HT1080 (cell line): Measurements from ENCODE around the gene CAPRIN2. TPM values are rescaled to one million over a fixed set of nuclear protein-coding genes. Genes with fewer than 3 reads are reported as not detected.

Experiments used
- DNase-seq: peaks from one replicate; pipeline ENCODE4 v3.0.0-alpha.2; 2015; ENCODE audit warnings: low read depth
- total RNA-seq: library from RNA; depleted of rRNA; stranded (reverse); fragments of >200 nt; shearing (Covaris generic); gene quantifications from 2 replicates; pipeline ENCODE4 v1.2.3, GENCODE V29; 2014; rRNA removed

The CAPRIN2 gene
- total RNA-seq, 1 experiment from 2014 or later, result 26.7 TPM

DNA sequence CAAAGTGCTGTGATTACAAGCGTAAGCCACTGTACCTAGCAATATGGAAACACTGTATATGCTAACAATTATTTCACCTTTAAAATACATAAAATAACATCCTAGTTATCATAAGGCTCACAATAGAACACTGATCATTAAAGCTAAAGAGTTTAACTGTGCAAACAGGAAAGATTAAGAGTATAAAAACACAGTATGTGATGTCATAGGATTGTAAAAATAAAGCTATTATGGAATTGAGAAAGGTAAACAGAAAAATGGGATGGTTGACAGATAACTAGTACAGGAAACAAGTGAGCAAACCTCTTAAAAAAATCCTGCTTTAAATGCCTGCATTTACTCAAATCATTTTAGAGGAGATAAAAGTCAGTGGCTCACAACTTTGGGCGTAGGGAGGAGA lies 48.3 kb downstream of the CAPRIN2 start:
- DNase-seq, result no peak

DNA sequence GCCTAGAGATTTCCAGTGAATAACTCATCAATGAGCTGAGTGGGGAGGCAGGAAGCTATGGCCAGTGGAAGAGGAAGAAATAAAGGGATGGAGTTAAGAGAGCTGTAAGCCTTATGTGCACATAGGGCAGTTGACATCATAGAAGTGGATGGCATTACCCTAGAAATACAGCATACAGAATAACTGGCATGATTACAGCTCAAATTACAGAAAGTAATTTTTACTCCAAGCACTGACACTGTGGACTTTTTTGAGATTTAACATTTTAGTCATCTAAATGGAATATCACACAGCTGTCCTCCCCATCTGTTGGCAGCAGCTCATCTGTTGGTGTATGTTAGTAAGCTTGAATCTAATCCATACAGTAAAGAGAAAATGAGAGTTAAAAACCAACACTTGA lies 53.7 kb downstream of the CAPRIN2 start:
- DNase-seq, result no peak

DNA sequence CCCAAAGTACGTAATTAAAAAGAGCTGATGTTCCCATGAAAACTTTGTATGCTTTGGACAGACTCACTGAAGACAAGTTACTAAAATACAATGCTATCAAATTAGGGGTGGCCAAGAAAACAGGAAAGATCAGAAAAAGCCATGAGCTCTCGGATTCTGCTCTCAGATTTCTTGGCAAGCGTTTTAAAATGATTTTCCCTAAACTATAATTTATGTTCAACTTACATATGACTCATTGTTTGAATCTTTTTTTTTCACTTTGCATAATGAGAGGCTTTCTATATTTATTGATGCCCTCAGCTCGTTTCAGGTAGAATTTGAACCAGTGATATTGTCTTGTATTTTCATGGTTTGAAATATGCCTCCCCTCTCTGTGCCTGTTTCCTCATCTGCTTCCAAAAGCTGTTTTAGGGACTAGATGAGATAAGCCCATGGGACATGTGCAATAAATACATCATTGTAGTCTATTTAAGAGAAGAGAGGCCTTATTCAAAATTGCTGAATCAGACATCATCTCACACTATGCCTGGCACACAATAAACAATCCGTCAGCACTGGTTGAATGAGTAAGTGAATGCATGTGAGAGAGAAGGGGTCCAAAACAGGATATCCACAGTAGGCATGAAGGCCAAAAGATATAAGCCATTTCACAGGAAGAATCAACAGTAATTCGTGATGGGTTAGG lies 54.4 kb downstream of the CAPRIN2 start:
- DNase-seq, result peak; percentile 5

DNA sequence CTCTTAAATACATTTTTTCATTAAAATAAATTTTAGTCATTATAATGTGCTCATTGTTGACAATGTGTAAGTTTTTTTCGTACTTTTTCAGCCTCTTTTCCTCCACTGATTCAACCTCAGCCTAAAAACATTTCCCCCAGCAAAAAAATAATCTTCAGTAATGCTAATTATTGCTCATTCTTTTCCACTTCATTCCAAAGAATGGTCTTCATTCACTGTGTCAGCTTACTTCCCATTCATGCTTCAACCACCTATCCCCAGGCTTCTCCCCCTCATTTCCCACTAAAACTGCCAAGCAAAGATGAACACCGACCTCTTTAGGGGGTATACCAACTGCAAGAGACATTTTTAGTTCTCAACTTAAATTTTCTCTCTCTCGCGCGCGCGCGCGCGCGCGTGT lies 56.4 kb downstream of the CAPRIN2 start:
- no peak for DNase-seq

DNA sequence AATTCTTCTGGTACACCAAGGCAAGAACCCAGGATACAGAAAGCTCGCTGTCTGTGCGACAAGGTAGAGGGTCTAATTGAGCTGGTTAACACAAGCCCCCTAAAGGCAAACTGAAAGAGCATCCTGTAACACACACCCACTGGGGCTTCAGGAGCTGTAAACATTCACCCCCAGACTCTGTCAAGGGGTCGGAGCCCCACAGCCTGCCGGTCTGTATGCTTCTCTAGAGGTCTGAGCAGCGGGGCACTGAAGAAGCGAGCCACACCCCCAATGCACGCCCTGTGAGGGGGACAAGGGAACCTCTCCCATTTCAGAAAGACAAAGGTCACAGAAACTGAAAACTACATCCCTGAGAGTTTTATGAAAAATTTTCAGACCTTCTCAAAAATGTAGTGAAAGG lies 57.8 kb downstream of the CAPRIN2 start:
- no peak for DNase-seq

DNA sequence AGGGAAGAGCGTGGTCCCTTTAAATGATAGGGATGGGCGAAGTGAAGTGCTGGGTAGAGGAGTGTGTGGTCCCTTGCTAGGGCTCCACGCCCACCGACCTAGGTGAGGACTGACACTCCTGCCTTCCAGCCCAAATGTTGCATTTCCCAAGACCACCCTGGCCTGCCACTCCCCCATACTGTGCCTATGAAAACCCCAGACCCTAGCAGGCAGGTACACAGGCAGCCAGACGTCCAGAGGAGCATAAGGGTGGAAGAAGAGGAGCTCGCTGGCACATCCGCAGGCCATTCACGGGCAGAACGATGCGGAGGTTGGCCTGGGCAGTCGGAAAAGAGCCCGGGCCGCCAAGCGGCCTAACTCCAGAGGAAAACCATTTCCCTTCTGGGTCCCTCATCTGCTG lies 58.3 kb downstream of the CAPRIN2 start:
- DNase-seq, result peak; percentile 5

DNA sequence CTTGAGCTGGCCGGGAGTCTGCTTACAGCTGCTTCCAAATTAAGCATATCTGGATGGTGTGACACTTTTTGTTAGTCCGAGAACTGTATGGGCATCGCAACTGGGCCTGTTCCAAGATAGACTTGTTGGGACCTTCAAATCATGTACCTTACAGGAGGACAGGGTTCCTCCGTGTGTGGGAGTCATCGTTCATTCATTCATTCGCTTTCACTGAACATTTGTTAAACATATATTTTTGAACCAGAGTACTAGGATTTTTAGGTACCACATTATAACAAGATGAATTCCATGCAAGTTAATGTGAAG lies 58.7 kb downstream of the CAPRIN2 start:
- DNase-seq, result no peak

DNA sequence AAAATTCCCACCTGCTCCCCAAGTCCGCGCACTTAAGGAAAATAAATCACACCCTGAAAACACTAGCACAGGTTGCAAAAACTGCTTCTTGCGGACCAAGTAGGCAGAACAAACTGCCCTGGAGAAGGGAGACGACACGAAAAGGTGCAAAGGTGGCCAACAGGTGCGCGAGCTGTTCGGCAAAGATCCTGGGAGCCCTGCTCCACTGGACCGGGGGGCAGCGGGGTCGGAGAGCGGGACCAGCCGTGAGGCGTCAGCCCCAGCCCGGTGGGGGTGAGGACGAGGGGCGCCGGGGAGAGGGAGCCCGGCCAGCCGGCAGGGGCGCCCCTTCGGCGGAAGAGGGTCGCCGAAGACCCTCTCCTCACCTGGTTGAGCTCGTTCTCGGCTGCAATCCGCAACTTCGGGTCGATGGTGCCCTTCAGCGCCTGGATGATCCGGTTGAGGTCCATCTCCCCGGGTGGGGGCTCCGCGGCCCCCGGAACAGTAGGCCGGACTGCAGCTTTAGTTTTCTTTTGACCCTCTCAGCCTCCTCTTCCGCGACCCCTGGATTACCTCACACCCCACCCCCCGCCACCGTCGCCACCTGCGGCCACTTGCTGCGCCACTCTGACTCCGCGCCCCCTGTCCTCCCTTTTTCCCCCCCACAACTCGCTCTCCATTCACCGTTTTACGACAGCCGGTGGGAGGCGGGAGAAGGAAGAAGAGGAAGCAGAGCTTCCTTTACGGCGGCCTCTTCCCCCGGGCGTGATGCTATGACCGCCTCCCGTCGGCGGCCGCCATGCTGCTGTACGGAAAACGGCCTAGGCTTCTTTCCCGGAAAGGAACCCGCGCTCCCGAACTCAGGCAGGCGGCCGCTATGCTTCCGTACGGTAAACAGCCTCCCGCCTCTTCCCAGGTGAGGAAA lies 59.3 kb downstream of the CAPRIN2 start, which contains the start of gene IPO8:
TSS of gene IPO8 (minus strand) at position 671 of the 904 bp plus-strand sequence. CDS start at position 449, 222 bp downstream.
- DNase-seq, result peak; percentile 96

DNA sequence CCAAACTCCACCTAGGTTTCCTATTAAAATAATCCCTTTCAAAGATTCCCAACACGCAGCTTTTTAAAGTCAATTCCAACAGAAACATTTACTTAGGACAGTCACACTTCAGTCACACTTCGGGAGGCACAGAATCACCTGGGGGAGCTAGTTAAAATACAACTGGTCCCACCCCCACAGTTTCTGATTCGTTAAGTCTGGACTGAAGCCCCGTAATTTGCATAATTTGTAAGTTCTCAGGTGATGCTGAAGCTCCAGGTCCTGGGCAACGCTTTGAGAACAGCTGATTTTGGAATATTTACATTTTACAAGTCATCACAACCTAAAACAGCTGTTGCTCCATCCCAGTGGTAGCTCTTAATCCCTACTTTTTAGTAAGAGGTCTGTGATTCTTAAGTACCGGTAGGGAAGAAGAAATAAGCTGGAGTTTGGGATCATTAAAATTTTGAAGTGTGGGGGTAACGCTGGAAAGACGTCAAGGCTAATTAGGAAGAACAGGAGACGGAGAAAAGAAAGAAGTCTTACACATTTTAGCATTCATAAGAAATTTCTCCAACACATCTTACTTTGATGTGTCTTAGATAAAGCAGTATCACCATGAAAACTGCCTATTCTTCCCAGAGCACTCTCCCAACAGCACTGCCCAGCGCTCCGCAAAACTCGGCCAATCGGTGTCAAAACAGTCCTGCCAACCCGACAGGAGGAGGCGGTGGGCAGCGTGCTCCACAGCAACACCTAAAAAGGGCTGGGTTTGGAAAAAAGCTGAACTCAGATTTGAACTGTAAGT lies 60.1 kb downstream of the CAPRIN2 start:
- peak; percentile 41 for DNase-seq

DNA sequence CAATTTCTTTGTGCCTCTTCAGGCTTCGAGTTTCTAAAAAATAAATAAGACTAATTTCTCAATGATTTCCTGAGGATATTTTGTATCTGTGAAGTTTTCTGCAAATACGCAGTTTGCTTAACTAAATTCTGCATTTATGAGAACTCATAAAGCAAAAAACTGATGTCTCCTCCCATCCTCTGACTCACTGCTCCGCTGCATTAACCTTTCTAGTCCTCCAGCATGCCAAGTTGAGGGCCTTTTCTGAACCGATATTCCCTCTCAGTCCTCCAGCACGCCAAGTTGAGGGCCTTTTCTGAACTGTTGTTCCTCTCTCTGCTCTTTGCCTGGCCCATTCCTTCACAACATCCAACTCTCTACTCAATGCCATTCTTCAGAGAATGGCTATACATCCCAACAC lies 62.3 kb downstream of the CAPRIN2 start:
- DNase-seq, result no peak

DNA sequence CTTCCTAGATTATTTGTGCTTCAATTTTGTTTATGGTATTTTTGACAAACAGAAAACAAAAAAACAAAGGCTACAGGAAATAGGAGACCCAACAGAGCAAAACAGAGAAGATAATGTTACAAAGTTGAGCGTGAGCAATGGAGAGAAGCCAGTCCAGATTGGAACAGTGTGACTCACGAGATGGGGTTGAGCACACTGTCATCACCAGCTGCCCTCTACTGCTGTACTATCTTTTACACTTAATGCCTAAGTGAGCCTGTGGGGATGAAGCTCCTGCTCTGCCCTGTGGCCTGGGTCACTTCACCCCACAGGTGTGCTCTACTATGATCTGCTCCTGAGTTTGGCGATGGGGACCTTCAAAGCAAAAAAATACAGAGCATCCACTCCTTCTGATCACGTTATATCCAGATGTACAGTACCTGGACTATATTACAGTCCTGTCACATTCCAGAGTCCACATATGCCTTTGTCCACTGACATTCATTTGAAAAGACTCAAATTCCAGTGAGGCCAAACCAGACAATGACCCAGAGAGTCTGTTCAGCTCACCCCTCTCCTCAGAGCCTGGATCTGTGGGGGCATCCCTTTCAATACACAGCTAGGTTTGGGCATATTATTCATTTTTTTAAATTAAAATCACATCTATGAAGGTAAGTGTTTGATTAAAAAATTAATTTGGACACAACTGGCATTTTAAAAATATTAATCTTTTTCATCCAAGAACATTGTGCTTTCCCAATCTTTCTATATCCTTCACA lies 63.5 kb downstream of the CAPRIN2 start:
- peak; percentile 81 for DNase-seq

DNA sequence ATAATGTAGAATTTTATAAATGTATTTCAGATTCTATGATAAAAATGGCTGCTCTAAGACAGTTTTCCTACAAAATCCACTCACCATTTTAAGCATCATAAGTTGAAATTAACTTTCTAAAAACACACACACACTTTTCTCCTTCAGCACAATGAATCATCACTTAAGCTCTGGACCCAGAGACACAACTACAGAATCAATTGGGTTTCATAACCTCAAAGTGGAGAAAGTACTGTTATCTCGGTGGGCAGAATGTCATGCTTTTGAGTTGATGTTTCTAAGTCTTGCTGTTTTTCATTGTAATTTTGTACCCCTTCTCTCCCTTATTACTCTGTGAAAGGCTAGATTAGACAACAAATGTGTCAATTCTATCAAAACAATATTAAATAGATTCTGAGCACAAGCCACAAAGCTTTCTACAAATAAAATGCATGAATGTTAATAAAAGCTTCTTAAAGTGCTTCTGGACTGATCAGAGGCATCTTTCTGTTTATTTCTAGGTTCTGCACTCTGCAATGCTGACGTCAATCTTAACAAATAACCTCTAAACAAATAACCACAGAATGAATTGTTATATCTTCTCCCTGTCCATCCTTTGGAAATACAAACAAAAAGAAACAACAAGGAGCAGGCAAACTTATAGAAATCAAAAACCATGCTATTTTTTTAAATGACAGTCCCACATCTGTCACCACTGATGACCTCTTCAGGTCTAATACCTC lies 67.3 kb downstream of the CAPRIN2 start:
- no peak for DNase-seq

DNA sequence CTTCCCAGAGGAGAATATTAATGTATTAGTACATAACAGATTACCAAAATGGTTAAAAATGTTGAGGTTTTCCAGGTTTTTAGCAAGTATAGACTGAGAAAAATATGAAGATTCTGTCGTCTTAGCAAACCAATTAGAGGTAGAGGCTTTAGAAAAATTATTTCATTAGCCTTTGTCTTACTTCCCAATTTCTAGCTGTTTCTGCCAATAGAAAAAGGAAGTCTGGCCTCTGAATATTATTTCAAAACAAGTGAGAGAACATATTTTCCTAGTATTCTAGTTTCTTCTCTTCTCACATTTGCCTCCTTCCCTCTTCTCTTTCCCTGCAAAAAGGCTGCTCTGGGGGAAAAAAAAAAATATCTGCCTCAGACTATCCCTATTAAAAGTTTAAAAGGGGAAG lies 75.5 kb downstream of the CAPRIN2 start:
- DNase-seq, result no peak

DNA sequence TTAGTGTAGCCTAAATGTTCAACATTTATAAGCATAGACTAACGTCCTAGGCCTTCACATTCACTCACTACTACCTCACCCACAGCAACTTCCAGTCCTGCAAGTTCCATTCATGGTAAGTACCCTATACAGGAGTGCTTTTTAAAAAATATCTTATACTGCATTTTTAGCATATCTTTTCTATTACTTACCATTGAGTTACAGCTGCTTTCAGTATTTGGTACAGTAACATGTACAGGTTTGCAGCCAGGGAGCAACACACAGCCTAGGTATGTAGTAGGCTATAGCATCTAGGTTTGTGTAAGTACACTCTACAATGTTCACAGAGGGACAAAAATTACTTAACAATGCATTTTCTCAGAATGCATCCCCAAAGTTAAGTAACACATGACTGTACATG lies 76.5 kb downstream of the CAPRIN2 start:
- DNase-seq, result no peak

DNA sequence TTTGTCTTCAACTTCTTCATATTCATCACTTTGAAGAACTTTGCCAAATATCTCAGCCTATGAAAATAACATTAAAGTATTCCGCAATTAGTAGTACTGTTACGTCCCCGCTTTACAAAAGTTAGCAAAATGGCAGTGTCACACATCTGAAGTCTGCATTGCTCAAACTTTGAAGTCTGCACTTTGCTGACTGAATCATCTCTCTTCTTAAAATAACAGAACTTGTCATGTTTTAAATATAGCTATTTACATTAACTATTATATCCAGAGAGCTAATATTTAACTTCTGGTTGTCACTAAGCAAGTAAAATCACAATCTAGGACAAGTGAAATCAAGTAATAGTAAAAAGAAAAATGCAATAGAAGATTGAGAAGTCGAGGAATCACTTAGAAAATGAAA lies 93.5 kb downstream of the CAPRIN2 start:
- no peak for DNase-seq

Other genes with a start within 250 kb of the CAPRIN2 start
- 15.1 and 29.4 TPM in 2 replicates for gene IPO8, start 59.1 kb downstream of the CAPRIN2 start, total RNA-seq
- gene TSPAN11, start 171.8 kb upstream of the CAPRIN2 start, total RNA-seq, result not detected in 2 replicates